ENCODE data around the gene GPR17.

GPR17 gene

GRCh38 chr2:127671557-127672302, 25.8 kb downstream of the GPR17 start:
- DNase-seq (ENCODE audit: low spot score) = no peak

DNA sequence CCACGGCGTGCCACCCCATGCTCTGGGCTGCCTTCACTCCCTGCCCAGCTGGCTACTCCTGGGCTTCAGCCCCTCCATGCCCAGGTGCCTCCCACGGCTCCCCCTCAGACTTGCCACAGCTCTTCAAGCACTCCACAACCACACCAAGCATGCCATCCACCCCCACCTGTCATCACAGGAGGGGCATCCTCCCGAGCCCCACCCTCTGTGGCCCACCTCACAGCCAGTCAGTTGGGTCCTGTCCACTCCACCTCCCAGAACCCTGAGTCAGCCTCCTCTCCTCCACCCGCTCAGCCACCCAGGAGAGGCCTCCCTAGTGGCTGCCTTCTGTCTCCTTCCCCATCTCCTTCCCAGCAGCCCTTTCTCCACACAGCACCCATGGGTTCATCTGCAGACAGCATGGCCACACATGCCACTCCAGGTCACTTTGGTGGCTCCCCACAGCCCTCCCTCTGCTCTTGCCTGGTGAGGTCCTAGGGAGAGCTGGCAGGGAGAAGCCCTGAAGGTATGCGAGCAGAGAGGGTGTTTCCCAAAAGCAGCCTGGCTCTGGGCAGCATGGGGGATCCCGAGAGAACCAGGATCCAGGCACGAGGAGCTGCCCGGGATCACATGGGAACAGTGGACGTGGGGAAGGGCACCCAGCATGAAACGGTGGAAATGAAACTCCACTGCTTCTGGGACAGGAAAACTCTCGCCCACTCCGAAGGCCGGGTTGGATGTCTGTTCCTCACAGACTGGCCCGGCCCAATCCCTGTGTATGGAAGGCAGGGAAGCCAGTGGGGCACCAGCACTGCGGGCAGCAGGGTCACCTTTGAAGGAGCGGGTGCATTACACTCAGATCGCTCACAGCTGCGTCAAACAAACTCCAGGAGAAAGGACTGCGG, 26.6 kb downstream of the GPR17 start:
- DNase-seq (ENCODE audit: low spot score) = no peak

DNA sequence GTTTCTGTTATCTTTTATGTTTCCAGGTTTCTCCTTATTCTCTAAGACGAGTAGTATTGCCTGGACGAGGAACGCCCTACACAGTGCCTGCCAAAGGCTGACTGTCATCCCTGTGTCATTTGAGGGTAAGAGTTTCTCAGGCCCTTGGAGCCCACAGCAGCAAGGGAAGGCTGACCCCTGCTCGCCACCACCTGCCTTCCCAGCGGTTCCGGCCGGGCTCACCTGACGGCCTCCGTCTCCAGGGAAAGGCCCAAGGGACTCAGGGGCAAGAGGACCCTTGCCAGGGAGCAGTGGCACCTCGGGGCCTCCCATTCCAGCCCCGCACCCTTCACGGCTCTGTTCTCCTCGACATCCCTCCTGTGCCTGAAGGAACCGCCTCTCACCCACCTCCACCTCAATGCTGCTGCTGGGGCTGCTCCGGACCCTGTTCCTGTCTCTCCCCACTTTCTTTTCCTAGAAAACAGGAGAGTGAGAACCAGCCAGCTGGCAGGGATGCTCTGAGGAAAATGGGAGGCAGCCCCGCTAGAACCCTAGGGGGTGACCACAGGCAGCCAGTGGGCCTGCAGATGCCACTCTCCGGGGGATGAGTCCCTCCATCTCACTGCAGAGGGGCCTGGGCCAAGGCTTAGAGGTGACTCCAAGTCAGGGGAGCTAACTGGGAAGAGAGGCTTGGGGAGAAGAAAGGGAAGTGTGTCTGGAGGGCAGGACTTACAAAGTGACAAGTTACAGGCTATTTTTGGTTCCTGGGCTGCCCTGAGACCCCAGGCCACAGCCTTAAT, 27.5 kb downstream of the GPR17 start:
- no peak for DNase-seq (ENCODE audit: low spot score)

DNA sequence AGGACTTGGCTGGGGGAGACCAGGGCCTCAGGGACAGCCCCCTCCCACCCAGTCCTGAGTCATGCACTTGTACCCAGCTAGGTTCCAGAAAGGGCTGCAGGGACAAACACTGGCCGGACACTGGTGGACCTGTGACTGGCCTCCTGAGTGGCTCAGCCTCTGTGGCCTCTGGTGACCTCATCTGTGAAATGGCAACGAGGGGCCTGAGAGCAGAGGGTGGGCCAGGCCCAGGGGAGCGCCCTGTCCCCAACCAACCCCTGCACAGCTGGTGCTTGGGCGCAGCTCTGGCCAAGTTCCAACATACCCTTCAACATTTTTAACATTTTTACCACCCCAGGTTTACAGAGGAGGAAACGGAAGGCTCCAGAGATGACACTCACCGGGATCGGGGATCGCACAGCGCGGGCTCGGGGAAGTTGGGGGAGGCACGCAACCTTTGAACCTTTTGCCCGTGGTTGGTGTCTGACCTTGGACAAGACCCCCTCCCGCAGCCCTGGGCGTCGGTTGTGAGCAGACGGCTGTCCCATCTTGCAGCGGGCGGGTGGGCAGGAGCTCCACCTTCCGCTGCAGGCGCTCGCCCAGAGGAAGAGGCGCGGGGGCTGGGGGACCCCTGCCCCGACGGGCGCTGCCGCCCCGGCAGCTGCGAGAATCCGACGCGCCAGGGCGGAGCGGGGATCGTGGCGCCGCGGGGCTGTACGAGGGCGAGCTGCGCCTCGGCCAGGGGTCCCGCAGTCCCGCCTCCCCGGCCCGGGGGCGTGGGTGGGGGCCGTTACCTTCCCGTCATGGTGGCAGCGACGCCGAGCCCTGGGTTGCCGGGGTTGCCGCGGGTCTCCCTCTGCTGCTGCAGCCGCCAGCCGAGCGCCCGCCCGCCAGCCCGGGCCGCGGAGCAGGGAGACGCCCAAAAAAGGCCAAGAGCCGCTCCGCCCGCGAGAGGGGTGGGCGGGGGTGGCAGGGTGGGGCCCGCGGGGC, 28.6 kb downstream of the GPR17 start:
- no peak for DNase-seq (ENCODE audit: low spot score)

GRCh38 chr2:127675331-127676261, 29.6 kb downstream of the GPR17 start, which contains the start of gene LIMS2:
TSS of gene LIMS2 (minus strand) at chr2:127675530. CDS start at chr2:127675024, 506 bp downstream.
- DNase-seq (ENCODE audit: low spot score) = no peak

DNA sequence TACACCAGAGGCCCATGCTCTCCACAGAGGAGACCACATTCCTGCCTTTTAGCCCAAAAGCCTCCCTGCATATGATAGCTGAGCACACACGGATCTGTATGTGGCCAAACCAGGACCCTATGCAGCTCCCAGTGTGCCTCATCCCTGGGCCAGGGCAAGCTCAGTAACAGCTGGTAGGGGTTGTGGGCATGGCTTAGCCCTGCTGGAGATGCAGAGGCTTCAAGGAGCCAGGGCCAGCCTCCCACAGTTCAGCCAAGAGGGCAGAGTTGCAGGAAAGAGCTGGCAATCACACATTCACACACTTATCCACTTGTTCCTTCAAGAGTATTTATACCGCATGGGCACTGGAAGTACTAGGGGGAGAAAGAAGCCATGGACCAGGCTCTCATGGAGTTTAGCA, 31.0 kb downstream of the GPR17 start:
- DNase-seq (ENCODE audit: low spot score) = no peak

DNA sequence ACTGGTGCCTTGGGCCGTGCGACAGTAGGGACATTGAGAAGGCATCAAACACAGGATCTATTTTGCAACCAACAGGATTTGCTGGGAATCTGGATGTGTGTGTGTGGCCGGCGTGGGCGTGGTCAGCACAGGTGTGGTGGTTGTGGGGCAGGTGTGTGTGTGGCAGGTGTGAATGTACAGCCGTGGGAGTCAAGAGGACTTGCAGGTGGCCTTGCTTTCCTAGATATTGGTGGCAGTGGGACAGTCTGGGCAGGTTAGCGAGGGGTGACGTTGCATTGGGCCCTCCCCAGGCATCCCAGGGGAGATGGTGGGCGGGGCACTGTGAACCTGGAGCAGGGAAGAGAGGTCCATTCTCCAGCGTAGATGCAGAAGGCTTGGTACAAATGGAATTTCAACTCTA, 32.6 kb downstream of the GPR17 start:
- no peak for DNase-seq (ENCODE audit: low spot score)

DNA sequence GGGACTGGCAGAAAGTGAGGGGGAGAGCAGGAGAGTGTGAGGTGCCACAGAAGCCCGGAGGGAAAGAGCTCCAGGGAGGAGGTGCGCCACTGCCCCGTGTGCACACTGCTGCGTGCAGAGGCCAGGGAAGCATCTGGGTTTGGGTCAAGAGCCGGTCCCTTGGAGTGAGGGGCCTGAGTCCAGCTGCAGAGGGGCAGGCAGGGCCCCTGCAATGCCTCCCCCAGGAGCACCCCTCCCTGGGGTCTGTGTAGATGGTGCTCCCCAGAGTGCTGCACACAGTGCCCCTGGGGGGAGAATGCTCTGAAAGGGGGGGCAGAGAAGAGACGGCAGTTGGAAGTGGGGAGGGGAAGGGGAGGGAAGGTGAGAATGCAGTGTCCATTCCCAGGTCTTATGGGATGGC, 33.0 kb downstream of the GPR17 start:
- no peak for DNase-seq (ENCODE audit: low spot score)

DNA sequence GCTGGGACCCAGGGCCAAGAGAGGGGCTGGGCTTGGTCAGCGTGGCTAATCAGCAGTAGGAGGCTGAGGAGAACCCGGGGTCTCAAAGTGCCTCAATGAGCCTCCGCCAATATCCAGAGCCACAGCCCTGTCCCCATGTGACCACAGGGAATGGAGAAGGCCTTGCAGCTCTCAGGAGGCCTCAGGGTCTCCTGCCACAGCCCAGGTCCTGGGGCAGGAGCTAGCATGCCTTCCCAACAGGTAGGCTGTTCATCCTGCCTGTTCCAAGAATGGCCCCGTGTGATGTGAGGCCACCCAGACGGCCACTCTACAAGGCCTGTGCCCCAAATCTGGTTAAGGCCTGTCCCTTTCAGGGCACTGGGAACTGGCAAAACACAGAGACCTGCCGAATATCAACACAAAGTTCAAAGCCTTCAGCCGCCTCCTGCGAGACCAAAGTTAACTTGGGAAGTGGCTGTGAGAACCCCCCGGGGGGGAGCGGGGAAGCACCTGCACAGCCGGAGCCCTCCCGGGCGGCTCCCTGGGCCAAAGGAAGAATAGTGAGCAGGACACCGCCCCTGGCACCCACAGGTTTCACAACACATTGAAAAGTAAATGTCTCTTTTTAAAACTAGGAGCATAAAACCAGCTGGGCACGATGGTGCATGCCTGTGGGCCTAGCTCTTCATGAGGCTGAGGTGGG, 33.9 kb downstream of the GPR17 start:
- DNase-seq (ENCODE audit: low spot score) = no peak

- DNase-seq (ENCODE audit: low spot score) = no peak
Observed at GRCh38 chr2:127680706-127681287, 34.8 kb downstream of the GPR17 start.

- DNase-seq (ENCODE audit: low spot score) = no peak
Observed at GRCh38 chr2:127681288-127681804, 35.4 kb downstream of the GPR17 start.

DNA sequence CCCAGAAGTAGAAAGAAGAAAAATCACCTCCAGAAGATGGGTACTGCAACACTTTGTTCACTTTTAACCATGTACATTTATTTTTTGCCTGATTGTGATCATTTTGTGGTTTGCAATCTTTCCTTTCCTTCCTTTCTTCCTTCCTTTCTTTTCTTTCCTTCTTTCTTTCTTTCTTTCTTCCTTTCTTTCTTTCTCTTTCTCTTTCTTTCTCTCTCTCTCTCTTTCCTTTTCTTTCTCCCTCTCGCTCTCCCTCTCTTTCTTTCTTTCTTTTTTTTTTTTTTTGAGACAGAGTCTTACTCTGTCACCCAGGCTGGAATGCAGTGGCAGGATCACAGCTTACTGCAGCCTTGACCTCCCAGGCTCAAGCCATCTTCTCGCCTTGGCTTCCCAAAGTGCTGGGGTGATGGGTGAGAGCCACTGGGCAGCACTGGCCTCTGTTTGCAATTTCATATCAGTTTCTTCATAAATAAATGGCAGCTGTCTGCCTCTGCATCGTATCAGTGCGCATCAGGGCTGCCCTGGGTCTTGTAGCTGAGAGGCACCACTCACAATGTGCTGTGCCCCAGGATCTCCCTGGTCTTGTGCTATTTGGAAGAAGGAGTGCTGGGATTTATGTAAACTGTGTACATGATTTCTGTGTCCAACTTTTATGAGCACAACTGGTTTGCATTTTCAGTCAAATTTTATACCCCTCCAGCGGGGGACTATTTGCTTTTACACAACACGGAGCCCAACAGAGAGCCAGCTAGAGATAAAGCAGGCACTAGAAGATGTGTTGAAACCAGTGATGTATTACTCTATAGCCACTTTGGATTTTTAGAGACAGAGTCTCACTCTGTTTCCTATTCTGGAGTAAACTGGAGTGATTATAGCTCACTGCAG, 36.3 kb downstream of the GPR17 start:
- DNase-seq (ENCODE audit: low spot score) = no peak

GRCh38 chr2:127683056-127683455, 37.1 kb downstream of the GPR17 start:
- DNase-seq (ENCODE audit: low spot score) = no peak

- no peak for DNase-seq (ENCODE audit: low spot score)
Observed at GRCh38 chr2:127683757-127684156, 37.8 kb downstream of the GPR17 start.

GRCh38 chr2:127685410-127686080, 39.6 kb downstream of the GPR17 start:
- no peak for DNase-seq (ENCODE audit: low spot score)

GRCh38 chr2:127688405-127688804, 42.5 kb downstream of the GPR17 start:
- DNase-seq (ENCODE audit: low spot score) = no peak

DNA sequence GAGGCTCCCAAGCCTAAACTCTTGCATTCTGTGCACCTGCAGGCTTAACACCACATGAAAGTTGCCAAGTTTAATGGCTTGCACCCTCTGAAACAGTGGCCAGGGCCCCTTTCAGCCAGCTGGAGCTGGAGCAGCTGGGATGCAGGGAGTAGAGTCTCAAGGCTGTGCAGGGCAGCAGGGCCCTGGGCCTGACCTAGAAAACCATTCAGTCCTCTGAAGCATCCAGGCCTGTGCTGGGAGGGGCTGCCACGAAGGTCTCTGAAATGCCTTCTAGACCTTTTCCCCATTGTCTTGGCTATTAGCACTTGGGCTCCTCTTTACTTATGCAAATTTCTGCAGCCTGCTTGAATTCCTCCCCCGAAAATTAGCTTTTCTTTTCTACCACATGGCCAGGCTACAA, 44.7 kb downstream of the GPR17 start:
- no peak for DNase-seq (ENCODE audit: low spot score)

Measured in left forelimb (tissue), 1 donor.